NCI-H2171 (cell line): ENCODE data around the gene SRRM3.
"Not testable (repeated sequence)": the region's sequence is repeated elsewhere in the genome, so short reads cannot be mapped to it uniquely, and the experiment has no call there.

Source experiments
- DNase-seq: peaks from one replicate; lab custom pipeline; 2025; lab: John Stamatoyannopoulos, UW

SRRM3 gene

DNA sequence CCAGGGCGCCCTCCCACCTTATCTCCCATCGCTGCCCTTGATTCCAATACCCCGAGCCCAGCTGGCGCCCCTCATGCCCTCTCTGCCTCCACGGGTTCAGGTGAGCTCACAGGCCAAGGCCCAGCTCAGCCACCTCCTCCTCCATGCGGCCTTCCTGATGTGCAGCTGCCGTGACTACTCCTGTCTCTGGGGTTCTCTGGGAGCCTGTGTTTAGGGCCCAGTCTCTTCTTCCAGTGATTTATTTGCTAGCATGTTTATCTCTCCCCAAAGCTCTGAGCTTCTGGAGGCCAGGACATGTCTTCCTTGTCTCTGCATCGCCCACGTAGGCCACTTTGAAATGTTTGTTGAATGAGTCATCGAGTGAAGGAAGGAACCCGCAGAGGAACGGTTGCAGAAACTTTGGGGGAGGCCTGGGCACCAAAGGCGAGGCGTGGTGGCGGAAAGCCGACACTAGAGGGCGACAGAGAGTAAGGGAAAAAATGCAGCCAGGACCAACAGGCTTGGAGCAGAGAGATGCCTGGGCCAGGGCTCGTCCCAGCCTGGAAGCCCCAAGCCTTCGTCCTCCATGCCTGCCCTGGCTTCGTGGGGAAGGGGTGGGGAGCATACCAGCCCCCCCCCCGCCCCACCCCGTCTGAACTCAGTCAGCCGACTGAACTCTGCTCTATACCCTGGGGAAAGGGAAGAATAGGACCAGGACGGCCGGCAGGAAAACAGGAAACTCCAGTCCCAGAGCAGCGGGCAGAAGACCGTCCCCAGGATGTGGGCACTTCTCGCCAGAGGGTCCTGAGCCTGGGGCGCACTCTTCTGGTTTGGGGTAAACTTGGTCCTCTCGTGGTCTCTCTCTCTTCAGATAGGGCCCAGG lies 89.9 kb downstream of the SRRM3 start:
- peak; percentile 37 for DNase-seq

DNA sequence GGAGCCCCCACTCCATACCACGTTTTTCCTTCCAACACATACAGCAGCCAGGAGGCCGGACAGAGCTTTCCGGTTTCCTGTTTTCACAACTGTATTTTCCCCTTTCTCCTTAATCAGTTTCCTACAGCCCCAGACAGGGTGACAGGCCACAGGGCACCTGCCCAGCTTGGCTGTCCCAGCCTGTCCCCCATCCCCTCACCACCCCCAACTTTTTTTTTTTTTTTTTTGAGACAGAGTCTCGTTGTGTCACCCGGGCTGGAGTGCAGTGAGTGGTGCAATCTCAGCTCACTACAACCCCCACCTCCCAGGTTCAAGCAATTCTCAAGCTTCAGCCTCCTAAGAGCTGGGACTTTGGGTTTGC lies 90.5 kb downstream of the SRRM3 start:
- no peak for DNase-seq

- DNase-seq = not testable (repeated sequence)
Observed at GRCh38 chr7:76292911-76293310, 91.2 kb downstream of the SRRM3 start.

DNA sequence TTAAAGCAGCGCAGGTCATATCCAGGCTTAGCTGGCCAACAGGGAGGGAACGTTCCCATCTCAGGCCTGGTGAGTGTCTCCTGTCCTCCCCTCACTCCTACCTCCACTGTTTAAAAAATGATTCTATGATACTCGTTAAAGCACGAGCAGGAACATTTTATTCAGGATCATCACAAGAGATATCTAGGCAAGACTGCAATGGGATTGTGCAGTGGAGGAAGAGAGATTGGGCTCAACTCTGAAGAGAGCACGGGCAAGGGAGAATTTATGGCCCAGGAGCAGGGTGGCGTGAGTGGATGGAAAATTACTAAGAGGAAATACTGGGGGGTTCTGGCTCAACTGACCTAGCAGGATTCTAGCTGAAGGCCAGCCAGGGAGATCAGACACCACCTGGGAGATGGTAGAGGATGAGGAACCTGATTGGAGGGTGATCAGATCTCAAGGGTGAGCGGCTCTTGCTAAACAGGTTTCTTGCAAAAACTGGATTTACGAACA lies 91.8 kb downstream of the SRRM3 start:
- no peak for DNase-seq

GRCh38 chr7:76294344-76295024 lies 92.8 kb downstream of the SRRM3 start:
- DNase-seq = peak; percentile 95

GRCh38 chr7:76296743-76297740 lies 95.3 kb downstream of the SRRM3 start:
- no peak for DNase-seq

- DNase-seq = no peak
Observed at GRCh38 chr7:76300166-76300731, 98.6 kb downstream of the SRRM3 start.

GRCh38 chr7:76301000-76301399 lies 99.3 kb downstream of the SRRM3 start:
- DNase-seq = no peak

DNA sequence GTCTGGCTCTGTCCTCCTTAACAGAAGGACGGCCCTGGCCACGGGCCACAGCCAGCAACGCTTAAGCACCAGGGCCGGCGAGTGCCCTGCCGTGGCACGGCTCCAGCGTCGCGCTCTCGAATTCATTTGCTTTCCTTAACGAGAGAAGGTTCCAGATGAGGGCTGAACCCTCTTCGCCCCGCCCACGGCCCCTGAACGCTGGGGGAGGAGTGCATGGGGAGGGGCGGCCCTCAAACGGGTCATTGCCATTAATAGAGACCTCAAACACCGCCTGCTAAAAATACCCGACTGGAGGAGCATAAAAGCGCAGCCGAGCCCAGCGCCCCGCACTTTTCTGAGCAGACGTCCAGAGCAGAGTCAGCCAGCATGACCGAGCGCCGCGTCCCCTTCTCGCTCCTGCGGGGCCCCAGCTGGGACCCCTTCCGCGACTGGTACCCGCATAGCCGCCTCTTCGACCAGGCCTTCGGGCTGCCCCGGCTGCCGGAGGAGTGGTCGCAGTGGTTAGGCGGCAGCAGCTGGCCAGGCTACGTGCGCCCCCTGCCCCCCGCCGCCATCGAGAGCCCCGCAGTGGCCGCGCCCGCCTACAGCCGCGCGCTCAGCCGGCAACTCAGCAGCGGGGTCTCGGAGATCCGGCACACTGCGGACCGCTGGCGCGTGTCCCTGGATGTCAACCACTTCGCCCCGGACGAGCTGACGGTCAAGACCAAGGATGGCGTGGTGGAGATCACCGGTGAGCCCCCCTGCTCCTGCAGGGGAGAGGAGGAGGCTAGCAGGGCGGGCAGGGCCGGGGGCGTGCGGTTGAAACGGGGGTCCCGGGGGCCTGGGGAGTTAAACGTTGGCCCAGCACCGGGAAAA lies 100.9 kb downstream of the SRRM3 start, which contains the start of gene HSPB1:
Gene HSPB1 (plus strand): TSS at position 327 of the 855 bp plus-strand sequence. CDS start 40 bp downstream, at position 367.
- no peak for DNase-seq

- DNase-seq = no peak
Observed at GRCh38 chr7:76303202-76304147, 101.8 kb downstream of the SRRM3 start.

- DNase-seq = no peak
Observed at GRCh38 chr7:76304888-76305375, 103.2 kb downstream of the SRRM3 start.

- not testable (repeated sequence) for DNase-seq
Observed at GRCh38 chr7:76308874-76309273, 107.2 kb downstream of the SRRM3 start.

DNA sequence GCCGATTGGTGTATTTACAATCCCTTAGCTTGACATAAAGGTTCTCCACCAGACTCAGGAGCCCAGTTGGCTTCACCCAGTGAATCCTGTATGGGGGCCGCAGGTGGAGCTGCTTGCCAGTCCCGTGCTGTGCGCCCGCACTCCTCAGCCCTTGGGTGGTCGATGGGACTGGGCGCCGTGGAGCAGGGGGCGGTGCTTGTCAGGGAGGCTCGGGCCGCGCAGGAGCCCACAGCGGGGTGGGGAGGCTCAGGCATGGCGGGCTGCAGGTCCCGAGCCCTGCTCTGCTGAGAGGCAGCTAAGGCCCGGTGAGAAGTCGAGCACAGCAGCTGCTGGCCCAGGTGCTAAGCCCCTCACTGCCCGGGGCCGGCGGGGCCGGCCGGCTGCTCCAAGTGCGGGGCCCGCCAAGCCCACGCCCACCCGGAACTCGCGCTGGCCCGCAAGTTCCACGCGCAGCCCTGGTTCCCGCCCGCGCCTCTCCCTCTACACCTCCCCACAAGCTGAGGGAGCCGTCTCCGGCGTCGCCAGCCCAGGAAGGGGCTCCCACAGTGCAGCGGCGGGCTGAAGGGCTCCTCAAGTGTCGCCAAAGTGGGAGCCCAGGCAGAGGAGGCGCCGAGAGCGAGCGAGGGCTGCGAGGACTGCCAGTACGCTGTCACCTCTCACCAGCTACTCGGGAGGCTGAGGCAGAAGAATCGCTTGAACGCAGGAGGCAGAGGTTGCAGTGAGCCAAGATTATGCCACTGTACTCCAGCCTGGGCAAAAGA lies 107.8 kb downstream of the SRRM3 start:
- not testable (repeated sequence) for DNase-seq

- DNase-seq = peak; percentile 84
Observed at GRCh38 chr7:76310102-76310957, 108.6 kb downstream of the SRRM3 start.

DNA sequence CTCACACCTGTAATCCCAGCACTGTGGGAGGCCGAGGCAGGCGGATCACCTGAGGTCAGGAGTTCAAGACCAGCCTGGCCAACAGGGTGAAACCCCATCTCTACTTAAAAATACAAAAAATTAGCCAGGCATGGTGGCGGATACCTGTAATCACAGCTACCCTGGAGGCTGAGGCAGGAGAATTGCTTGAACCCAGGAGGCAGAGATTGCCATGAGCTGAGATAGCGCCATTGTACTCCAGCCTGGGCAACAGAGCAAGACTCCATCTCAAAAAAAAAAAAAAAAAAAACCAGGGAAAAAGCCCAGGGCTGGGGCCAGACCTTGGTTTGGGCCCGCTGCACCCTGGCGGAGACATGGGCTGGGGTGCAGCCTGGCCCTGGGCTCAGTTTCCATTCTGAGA lies 110.1 kb downstream of the SRRM3 start:
- DNase-seq = not testable (repeated sequence)

DNA sequence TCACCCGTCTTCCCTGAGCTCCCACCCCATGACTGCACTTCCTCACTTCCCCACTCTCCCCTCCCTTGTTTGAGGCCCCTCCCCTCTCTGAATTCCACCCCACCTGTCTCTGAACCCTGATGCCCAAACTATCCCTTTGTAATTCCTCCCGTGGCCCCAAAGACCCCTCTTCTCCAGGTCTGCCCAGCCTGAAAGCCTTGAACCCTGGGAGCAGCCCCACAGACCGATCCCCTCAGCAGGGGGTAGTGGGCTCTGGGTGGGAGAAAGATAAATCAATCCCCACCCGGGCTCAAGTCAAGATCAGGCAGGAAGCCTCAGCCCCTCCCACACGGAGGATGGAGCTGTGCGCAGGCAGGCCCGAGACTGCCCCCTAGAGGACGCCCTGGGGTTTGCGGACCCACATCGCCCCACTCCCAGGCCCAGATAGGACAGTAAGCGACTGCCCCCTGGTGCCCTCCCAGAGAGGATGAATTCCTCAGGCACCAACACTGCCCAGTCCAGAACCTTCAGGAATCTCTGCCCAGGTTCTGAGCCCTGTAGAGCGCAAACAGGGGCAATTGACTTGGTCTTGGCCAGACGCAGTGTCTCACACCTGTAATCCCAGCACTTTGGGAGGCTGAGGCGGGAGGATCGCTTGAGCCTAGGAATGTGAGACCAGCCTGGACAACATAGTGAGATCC lies 112.5 kb downstream of the SRRM3 start:
- peak; percentile 52 for DNase-seq

- DNase-seq = not testable (repeated sequence)
Observed at GRCh38 chr7:76314740-76315139, 113.0 kb downstream of the SRRM3 start.
